Astrocyte of the cerebellum (primary cell): ENCODE data around the gene PDE8B.

Experiments
- DNase-seq: peaks from one replicate; pipeline ENCODE4 v3.0.0-alpha.2; 2011; ENCODE audit warnings: low read depth
- H3K4me3 ChIP-seq: 2 replicates; pipeline ENCODE4 v1.5.1; 2011; ENCODE audit warnings: mild to moderate bottlenecking, low read depth, low read length, moderate library complexity
- in situ Hi-C: cut with HindIII; loops from 2 replicates; pipeline ENCODE4 v1.10.0; 2017; ENCODE audit warnings: low sequenced_read_pairs
- TF ChIP-seq, protein P1 (sequence below): IDR thresholded peaks from 2 replicates; pipeline ENCODE4 v1.5.1; 2012; ENCODE audit warnings: low read length, low read depth, moderate library complexity, mild to moderate bottlenecking; ENCODE audit errors: missing control alignments

Gene PDE8B

DNA sequence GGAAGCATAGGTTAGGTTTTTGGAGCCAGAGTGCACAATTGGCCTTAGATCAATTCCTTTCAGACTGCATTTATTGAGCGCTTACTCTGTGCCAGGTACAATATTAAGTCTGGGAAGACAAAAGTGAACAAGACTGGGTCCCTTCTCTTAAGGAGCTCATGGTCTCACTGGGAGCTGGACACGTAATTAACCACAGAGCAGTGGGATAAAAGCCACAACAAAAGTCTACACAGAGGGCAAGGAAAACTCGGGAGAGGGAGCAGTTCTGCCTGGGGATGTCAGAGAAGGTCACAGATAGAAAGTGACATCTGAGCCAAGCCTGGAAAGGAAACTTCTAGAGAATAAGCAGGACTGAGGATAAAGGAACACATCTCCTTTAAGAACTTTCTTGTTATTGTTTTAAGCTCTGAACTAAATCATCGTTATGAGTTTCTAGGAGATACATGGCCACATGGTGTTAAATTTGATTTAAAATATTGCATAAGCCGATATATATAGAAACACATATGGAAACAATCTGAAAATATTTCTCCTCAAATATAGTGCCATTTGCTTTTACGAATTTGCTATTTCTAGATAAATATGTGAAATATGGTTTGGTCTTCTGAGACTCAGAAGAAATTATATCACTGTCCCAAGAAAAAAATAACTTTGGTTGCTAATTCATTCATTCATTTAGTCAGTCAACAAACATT is 40.1 kb upstream of the PDE8B start:
- in situ Hi-C loops = no loop called here
- DNase-seq = no peak
- H3K4me3 ChIP-seq = no peak overlapping the region
- TF ChIP-seq, protein P1, sequence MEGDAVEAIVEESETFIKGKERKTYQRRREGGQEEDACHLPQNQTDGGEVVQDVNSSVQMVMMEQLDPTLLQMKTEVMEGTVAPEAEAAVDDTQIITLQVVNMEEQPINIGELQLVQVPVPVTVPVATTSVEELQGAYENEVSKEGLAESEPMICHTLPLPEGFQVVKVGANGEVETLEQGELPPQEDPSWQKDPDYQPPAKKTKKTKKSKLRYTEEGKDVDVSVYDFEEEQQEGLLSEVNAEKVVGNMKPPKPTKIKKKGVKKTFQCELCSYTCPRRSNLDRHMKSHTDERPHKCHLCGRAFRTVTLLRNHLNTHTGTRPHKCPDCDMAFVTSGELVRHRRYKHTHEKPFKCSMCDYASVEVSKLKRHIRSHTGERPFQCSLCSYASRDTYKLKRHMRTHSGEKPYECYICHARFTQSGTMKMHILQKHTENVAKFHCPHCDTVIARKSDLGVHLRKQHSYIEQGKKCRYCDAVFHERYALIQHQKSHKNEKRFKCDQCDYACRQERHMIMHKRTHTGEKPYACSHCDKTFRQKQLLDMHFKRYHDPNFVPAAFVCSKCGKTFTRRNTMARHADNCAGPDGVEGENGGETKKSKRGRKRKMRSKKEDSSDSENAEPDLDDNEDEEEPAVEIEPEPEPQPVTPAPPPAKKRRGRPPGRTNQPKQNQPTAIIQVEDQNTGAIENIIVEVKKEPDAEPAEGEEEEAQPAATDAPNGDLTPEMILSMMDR = no peak

DNA sequence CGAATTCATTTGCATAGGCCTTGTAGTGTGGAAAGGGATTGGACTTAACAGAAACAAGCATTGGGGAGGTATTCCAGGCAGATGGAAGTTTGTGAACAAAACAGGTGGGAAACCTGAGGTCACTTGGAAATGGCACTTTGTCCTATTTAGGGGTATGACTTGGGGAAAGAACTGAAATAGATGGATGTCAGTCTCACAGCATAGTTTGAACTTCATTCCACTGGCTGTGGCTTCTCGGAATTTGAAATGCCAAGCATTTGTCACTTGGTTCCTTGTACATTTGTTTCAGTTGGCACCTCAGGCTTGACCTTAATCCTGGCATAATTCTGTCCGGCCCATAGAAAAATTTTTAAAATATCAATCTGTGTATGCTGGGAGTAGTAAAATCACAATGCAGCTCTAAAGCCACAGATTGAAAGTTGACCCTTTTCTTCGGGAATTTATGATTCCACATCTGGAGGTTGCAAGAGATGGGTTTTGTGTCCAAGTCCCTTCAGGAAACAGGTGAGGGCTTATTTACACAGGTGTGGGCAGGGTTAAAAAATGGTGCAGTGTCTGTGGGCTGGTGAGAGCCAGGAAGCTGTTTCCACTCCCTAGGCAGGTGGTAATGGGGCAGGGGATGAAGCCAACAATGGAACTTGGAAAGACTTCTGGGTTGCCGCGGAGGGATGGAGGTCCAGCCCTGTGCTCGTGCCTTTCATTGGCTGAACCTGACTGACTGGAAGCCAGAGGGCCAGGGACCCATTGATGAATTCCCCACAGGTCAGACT is 39.2 kb upstream of the PDE8B start:
- TF ChIP-seq, protein P1 = no peak
- DNase-seq = no peak
- in situ Hi-C loops = no loop called here
- H3K4me3 ChIP-seq = no peak overlapping the region

DNA sequence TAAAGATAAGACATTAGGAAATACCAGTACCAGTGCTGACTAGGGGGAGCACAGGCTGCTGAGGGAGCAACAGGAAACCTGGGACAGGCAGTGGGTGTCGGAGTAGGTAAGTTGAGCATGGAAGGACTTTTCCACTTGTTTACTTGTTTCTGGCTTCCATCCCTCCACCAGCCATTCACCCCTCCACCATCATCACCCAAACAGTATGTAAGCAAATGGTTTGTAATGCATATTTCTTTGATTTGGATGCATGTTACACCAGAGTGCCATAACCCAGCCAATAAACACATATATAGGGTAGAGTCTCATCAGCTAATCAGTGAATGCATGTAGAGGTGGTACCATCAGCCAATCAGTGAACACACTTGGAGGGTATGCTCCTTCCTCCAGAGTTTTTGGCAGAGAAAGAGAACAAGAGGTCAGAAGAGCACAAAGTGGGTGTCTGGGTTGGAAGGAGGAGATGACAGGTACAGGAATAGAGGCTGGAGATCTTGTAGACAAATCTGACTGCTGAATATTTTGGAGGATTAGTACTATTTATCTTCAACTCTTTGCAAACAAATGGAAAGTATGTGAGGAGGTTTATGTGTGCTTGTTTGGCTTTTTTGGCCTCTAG is 37.7 kb upstream of the PDE8B start:
- no peak for DNase-seq
- no peak overlapping the region for H3K4me3 ChIP-seq
- in situ Hi-C loops = no loop called here
- TF ChIP-seq, protein P1 = no peak

DNA sequence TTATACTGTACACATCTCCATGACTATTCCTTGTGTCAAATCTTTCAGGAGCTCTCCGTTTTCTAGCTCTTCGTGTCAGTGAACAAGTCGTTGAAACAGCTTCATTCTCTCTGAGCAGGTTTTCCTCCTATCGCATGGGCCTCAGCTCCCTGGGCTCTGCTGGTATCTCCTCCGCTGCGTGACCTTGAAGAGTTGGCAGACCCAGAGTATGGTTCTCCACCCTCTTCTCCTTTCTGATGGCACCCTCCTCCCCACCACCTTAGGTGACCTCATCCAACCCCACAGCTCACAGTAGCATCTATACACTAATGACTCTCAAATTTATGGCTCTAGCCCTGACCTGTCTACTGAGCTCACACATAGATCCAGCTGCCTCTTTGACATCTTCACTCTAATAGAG is 36.0 kb upstream of the PDE8B start:
- in situ Hi-C loops = no loop called here
- DNase-seq = no peak
- TF ChIP-seq, protein P1 = no peak

DNA sequence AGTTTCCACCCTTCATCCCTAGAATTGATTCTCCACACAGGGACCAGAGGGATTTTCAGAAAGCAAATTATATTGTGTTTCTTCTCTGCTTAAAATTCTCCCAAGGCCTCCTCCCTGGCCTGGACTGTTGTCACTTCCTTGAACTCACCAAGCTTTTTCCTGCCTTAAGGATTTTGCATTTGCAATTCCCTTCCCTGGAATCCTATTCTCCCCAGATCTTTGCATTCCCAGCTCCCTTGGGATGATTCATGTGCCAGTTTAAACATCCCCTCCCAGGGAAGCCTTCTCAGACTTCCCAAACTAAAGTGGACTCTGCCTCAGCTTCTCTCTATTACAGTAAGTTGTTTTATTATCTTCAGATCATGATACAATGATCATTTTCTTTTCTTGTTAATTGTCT is 35.2 kb upstream of the PDE8B start:
- TF ChIP-seq, protein P1 = no peak
- in situ Hi-C loops = no loop called here
- DNase-seq = no peak
- no peak overlapping the region for H3K4me3 ChIP-seq

More for the DNA sequence above, 36.0 kb upstream of the PDE8B start:
- no peak overlapping the region for H3K4me3 ChIP-seq

DNA sequence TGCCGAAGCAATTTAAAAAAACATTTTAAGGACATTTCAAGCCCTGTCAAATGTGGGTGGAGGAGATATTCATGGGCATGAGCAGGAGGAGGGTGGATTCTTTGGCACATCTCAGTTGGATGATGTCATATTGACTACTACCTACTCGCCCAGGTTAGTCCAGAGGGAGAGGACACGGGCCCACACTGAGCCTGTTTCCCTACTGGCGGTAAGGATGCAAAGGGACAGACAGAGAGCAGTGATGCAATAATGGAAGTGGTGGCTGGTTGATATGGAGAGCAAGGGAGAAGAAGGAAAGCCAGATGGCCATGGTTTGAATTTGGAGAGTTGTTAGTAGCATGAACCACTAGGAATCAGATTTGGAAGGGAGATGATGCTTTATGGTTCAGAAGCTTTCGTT is 34.1 kb upstream of the PDE8B start:
- H3K4me3 ChIP-seq = no peak overlapping the region
- in situ Hi-C loops = no loop called here
- no peak for DNase-seq
- TF ChIP-seq, protein P1 = no peak
